Activated naive CD8-positive, alpha-beta T cell (primary cell): ENCODE data around the gene BIK.

ENCODE experiments used
- H3K27ac Mint-ChIP-seq: one replicate; pipeline ENCODE4 v1.8.0; 2021; ENCODE audit warnings: mixed read lengths
- H3K27me3 Mint-ChIP-seq: one replicate; pipeline ENCODE4 v1.8.0; 2021; ENCODE audit warnings: mixed read lengths
- H3K36me3 Mint-ChIP-seq: one replicate; pipeline ENCODE4 v1.8.0; 2021; ENCODE audit warnings: mixed read lengths
- H3K4me1 Mint-ChIP-seq: one replicate; pipeline ENCODE4 v1.8.0; 2021; ENCODE audit warnings: low read depth, mixed read lengths
- H3K4me3 Mint-ChIP-seq: one replicate; pipeline ENCODE4 v1.8.0; 2021; ENCODE audit warnings: mild to moderate bottlenecking, mixed read lengths
- H3K9me3 Mint-ChIP-seq: one replicate; pipeline ENCODE4 v1.8.0; 2021; ENCODE audit warnings: low read depth, mixed read lengths

Gene BIK

GRCh38 chr22:43110444-43110926 is at the start of gene BIK:
TSS of gene BIK (plus strand) at chr22:43110750. CDS start at chr22:43124023, 13,273 bp downstream.
- H3K36me3 Mint-ChIP-seq, result no peaks in the 10 kb centered on the region
- peaks cover 5% of the 10 kb centered on the region for H3K4me1 Mint-ChIP-seq
- no peaks in the 10 kb centered on the region for H3K9me3 Mint-ChIP-seq
- peak within 1 kb of the TSS; percentile 86 for H3K4me3 Mint-ChIP-seq
- no peaks in the 10 kb centered on the region for H3K27me3 Mint-ChIP-seq
- no peak within 1 kb of the TSS for H3K27ac Mint-ChIP-seq

GRCh38 chr22:43066134-43066533 is 44.4 kb upstream of the BIK start:
- peaks cover 13% of the 10 kb centered on the region for H3K36me3 Mint-ChIP-seq
- H3K27me3 Mint-ChIP-seq, result no peaks in the 10 kb centered on the region
- no peak overlapping the region for H3K27ac Mint-ChIP-seq
- H3K4me3 Mint-ChIP-seq, result no peak overlapping the region
- no peaks in the 10 kb centered on the region for H3K4me1 Mint-ChIP-seq
- no peaks in the 10 kb centered on the region for H3K9me3 Mint-ChIP-seq

- peaks cover 10% of the 10 kb centered on the region for H3K36me3 Mint-ChIP-seq
- no peak overlapping the region for H3K4me3 Mint-ChIP-seq
- no peaks in the 10 kb centered on the region for H3K9me3 Mint-ChIP-seq
- H3K27ac Mint-ChIP-seq, result no peak overlapping the region
- H3K27me3 Mint-ChIP-seq, result no peaks in the 10 kb centered on the region
- no peaks in the 10 kb centered on the region for H3K4me1 Mint-ChIP-seq
Observed at GRCh38 chr22:43066844-43067385, 43.6 kb upstream of the BIK start.

GRCh38 chr22:43077121-43077877 is 33.3 kb upstream of the BIK start:
- Mint-ChIP-seq H3K27me3 (no peaks in the 10 kb centered on the region), H3K9me3 (no peaks in the 10 kb centered on the region), H3K27ac (no peak overlapping the region), H3K36me3 (no peaks in the 10 kb centered on the region), H3K4me1 (no peaks in the 10 kb centered on the region), H3K4me3 (no peak overlapping the region)

GRCh38 chr22:43078522-43078921 is 32.0 kb upstream of the BIK start:
- no peak overlapping the region for H3K27ac Mint-ChIP-seq
- H3K4me1 Mint-ChIP-seq, result no peaks in the 10 kb centered on the region
- H3K27me3 Mint-ChIP-seq, result no peaks in the 10 kb centered on the region
- no peaks in the 10 kb centered on the region for H3K36me3 Mint-ChIP-seq
- H3K9me3 Mint-ChIP-seq, result no peaks in the 10 kb centered on the region
- no peak overlapping the region for H3K4me3 Mint-ChIP-seq

GRCh38 chr22:43079742-43080141 is 30.8 kb upstream of the BIK start:
- Mint-ChIP-seq H3K36me3 (no peaks in the 10 kb centered on the region), H3K4me3 (no peak overlapping the region), H3K4me1 (no peaks in the 10 kb centered on the region), H3K27ac (no peak overlapping the region), H3K27me3 (no peaks in the 10 kb centered on the region), H3K9me3 (no peaks in the 10 kb centered on the region)

GRCh38 chr22:43080616-43081015 is 29.9 kb upstream of the BIK start:
- peaks cover 4% of the 10 kb centered on the region for H3K36me3 Mint-ChIP-seq
- no peak overlapping the region for H3K27ac Mint-ChIP-seq
- no peak overlapping the region for H3K4me3 Mint-ChIP-seq
- H3K27me3 Mint-ChIP-seq, result no peaks in the 10 kb centered on the region
- no peaks in the 10 kb centered on the region for H3K4me1 Mint-ChIP-seq
- H3K9me3 Mint-ChIP-seq, result no peaks in the 10 kb centered on the region

GRCh38 chr22:43081968-43082367 is 28.6 kb upstream of the BIK start:
- H3K4me3 Mint-ChIP-seq, result no peak overlapping the region
- no peaks in the 10 kb centered on the region for H3K27me3 Mint-ChIP-seq
- H3K36me3 Mint-ChIP-seq, result peaks cover 7% of the 10 kb centered on the region
- peaks cover 7% of the 10 kb centered on the region for H3K4me1 Mint-ChIP-seq
- H3K9me3 Mint-ChIP-seq, result no peaks in the 10 kb centered on the region
- H3K27ac Mint-ChIP-seq, result no peak overlapping the region

- H3K36me3 Mint-ChIP-seq, result peaks cover 8% of the 10 kb centered on the region
- peaks cover 19% of the 10 kb centered on the region for H3K4me1 Mint-ChIP-seq
- H3K27me3 Mint-ChIP-seq, result no peaks in the 10 kb centered on the region
- H3K9me3 Mint-ChIP-seq, result no peaks in the 10 kb centered on the region
- no peak overlapping the region for H3K4me3 Mint-ChIP-seq
- H3K27ac Mint-ChIP-seq, result no peak overlapping the region
Observed at GRCh38 chr22:43085658-43086606, 24.6 kb upstream of the BIK start.

- Mint-ChIP-seq H3K27me3 (no peaks in the 10 kb centered on the region), H3K36me3 (peaks cover 8% of the 10 kb centered on the region), H3K9me3 (no peaks in the 10 kb centered on the region), H3K4me3 (peak overlapping the region; percentile 95), H3K27ac (peak overlapping the region; percentile 92), H3K4me1 (peaks cover 19% of the 10 kb centered on the region)
Observed at GRCh38 chr22:43088627-43088983, 21.9 kb upstream of the BIK start.

- H3K9me3 Mint-ChIP-seq, result no peaks in the 10 kb centered on the region
- H3K36me3 Mint-ChIP-seq, result peaks cover 8% of the 10 kb centered on the region
- peaks cover 19% of the 10 kb centered on the region for H3K4me1 Mint-ChIP-seq
- H3K27ac Mint-ChIP-seq, result peak within 1 kb of the TSS; percentile 92
- peak within 1 kb of the TSS; percentile 95 for H3K4me3 Mint-ChIP-seq
- no peaks in the 10 kb centered on the region for H3K27me3 Mint-ChIP-seq
Observed at GRCh38 chr22:43088984-43089717, 21.4 kb upstream of the BIK start, which contains the start of gene TTLL1. TSS of gene TTLL1 (minus strand) at chr22:43089391. CDS start at chr22:43075586, 13,805 bp downstream.

GRCh38 chr22:43090130-43090789 is 20.3 kb upstream of the BIK start:
- no peaks in the 10 kb centered on the region for H3K9me3 Mint-ChIP-seq
- H3K4me3 Mint-ChIP-seq, result peak overlapping the region; percentile 70
- no peaks in the 10 kb centered on the region for H3K27me3 Mint-ChIP-seq
- H3K27ac Mint-ChIP-seq, result no peak overlapping the region
- peaks cover 19% of the 10 kb centered on the region for H3K4me1 Mint-ChIP-seq
- H3K36me3 Mint-ChIP-seq, result peaks cover 6% of the 10 kb centered on the region

GRCh38 chr22:43092085-43092484 is 18.5 kb upstream of the BIK start:
- Mint-ChIP-seq H3K27ac (no peak overlapping the region), H3K9me3 (peaks cover 3% of the 10 kb centered on the region), H3K4me3 (no peak overlapping the region), H3K4me1 (peaks cover 10% of the 10 kb centered on the region), H3K27me3 (no peaks in the 10 kb centered on the region), H3K36me3 (no peaks in the 10 kb centered on the region)

GRCh38 chr22:43094085-43094484 is 16.5 kb upstream of the BIK start:
- H3K27me3 Mint-ChIP-seq, result no peaks in the 10 kb centered on the region
- H3K9me3 Mint-ChIP-seq, result peaks cover 3% of the 10 kb centered on the region
- H3K4me3 Mint-ChIP-seq, result no peak overlapping the region
- H3K4me1 Mint-ChIP-seq, result peaks cover 6% of the 10 kb centered on the region
- H3K27ac Mint-ChIP-seq, result no peak overlapping the region
- H3K36me3 Mint-ChIP-seq, result no peaks in the 10 kb centered on the region
